Panc1 (cell line): ENCODE results near the gene GNAT2. TPM values are rescaled to one million over a fixed set of nuclear protein-coding genes. Genes with fewer than 3 reads are reported as not detected.

Experiments used
- ATAC-seq: fragments of 200-7000 bp; cut with Tn5 transposase; 2 replicates; pipeline ENCODE4 v1.9.1; 2020; ENCODE audit warnings: mild to moderate bottlenecking, moderate library complexity
- BruUV-seq: library from RNA; stranded (reverse); fragments of 400-500 nt; replicated peaks from 2 replicates; lab custom pipeline; 2021; lab: Mats Ljungman, UMichigan
- CTCF ChIA-PET: fragments of 300-600 bp; sonication (Branson Sonifier 250); formaldehyde crosslinking; loops from one replicate; lab custom pipeline; 2022; ENCODE audit warnings: antibody characterized with exemption; lab: Charles Lee
- POLR2A ChIA-PET: fragments of 300-600 bp; sonication (Branson Sonifier 250); formaldehyde crosslinking; loops from one replicate; lab custom pipeline; 2022; ENCODE audit warnings: antibody characterized with exemption; lab: Charles Lee
- DNase-seq: peaks from one replicate; pipeline ENCODE4 v3.0.0-alpha.2; 2010; ENCODE audit warnings: low read depth, low spot score
- H3K27ac ChIP-seq: 2 replicates; pipeline ENCODE4 v1.5.1; 2011; ENCODE audit warnings: mild to moderate bottlenecking, low read length, inconsistent platforms
- H3K27me3 ChIP-seq: fragments of 200-500 bp; sonication (Bioruptor generic); 2 replicates; pipeline ENCODE4 v1.6.0; 2014; ENCODE audit warnings: low read length, inconsistent platforms; ENCODE audit not compliant: control insufficient read depth, insufficient read depth
- H3K36me3 ChIP-seq: fragments of 200-500 bp; sonication (Bioruptor generic); 2 replicates; pipeline ENCODE4 v1.5.1; 2014; ENCODE audit warnings: inconsistent platforms, mild to moderate bottlenecking, low read length, moderate library complexity; ENCODE audit not compliant: control insufficient read depth, insufficient read depth
- H3K4me1 ChIP-seq: 2 replicates; pipeline ENCODE4 v1.5.1; 2011; ENCODE audit warnings: inconsistent platforms, mild to moderate bottlenecking, low read length, moderate library complexity; ENCODE audit not compliant: control insufficient read depth, insufficient read depth
- H3K4me3 ChIP-seq, 2 experiments: 2 replicates each; pipeline ENCODE4 v1.5.1; 2011 to 2012; ENCODE audit warnings: low read depth in 2 of 2, low read length in 2 of 2, mild to moderate bottlenecking in 2 of 2, inconsistent platforms in 1 of 2, moderate library complexity in 1 of 2
- H3K9me3 ChIP-seq: fragments of 200-500 bp; sonication (Bioruptor generic); 2 replicates; pipeline ENCODE4 v1.5.1; 2014; ENCODE audit warnings: low read depth, mild to moderate bottlenecking, inconsistent platforms, low read length, moderate library complexity; ENCODE audit not compliant: control insufficient read depth, insufficient read depth
- CTCF ChIP-seq: fragments of 450-650 bp; IDR thresholded peaks from 2 replicates; pipeline ENCODE4 v1.5.1; 2017; ENCODE audit warnings: mild to moderate bottlenecking
- POLR2AphosphoS5 ChIP-seq: IDR thresholded peaks from 2 replicates; pipeline ENCODE4 v1.6.1; 2012; ENCODE audit warnings: mild to moderate bottlenecking, low read depth, low read length, moderate library complexity
- REST ChIP-seq, 2 experiments: IDR thresholded peaks; 2 replicates each; pipeline ENCODE4 v1.6.1; 2011 to 2012; ENCODE audit warnings: low read depth in 2 of 2, control low read depth in 1 of 2, low read length in 1 of 2, mild to moderate bottlenecking in 1 of 2, moderate library complexity in 1 of 2; ENCODE audit not compliant: insufficient read depth in 1 of 2
- SIN3A ChIP-seq: IDR thresholded peaks from 2 replicates; pipeline ENCODE4 v1.6.1; 2012; ENCODE audit warnings: low read depth, mild to moderate bottlenecking, low read length, moderate library complexity, borderline replicate concordance; ENCODE audit not compliant: insufficient read depth
- TCF7L2 ChIP-seq: IDR thresholded peaks from 2 replicates; pipeline ENCODE4 v1.6.1; 2011; ENCODE audit warnings: mild to moderate bottlenecking, low read depth, low read length, inconsistent platforms
- in situ Hi-C: cut with HindIII; loops from 2 replicates; pipeline ENCODE4 v1.10.0; 2016; ENCODE audit warnings: low sequenced_read_pairs, low pct_unique_long_range_greater_than_20kb
- intact Hi-C: fragments of 100-400 bp; cut with micrococcal nuclease; formaldehyde crosslinking; loops from one replicate; pipeline ENCODE4 v1.10.0; 2022; ENCODE audit not compliant: unreplicated experiment
- total RNA-seq: library from RNA; stranded (reverse); gene quantifications from one replicate; pipeline ENCODE4 v1.2.1, GENCODE V29; 2021; ENCODE audit not compliant: unreplicated experiment

Gene GNAT2
- total RNA-seq, 1 experiment from 2014 or later: 0.44 TPM

- no peaks in the 10 kb centered on the region for H3K9me3 ChIP-seq
- BruUV-seq: no TSS peak
- H3K36me3 ChIP-seq: no peaks in the 10 kb centered on the region
- H3K4me3 ChIP-seq: no peak overlapping the region
- H3K27me3 ChIP-seq: no peaks in the 10 kb centered on the region
- in situ Hi-C loops: no loop called here
- DNase-seq (no peak), ATAC-seq (no peak)
- TF ChIP-seq SIN3A: no peak
- TF ChIP-seq REST (IDR thresholded peaks at IDR 0.05; ENCODE audit: insufficient read depth in 1 of 2, low read depth in 2 of 2, low read length in 1 of 2): no peak
- TF ChIP-seq TCF7L2: no peak
- no peak for TF ChIP-seq CTCF
- no peak for TF ChIP-seq POLR2AphosphoS5
- peaks cover 3% of the 10 kb centered on the region; the same call in 1 of the 2 replicates for H3K4me1 ChIP-seq
- CTCF ChIA-PET: interaction anchor here (1.0 kb wide), 1 partner anchor 61 kb away, joined by 6 read pairs; no protein-coding TSS in a partner anchor
- intact Hi-C loops: no loop called here
- no peak overlapping the region for H3K27ac ChIP-seq
- POLR2A ChIA-PET: no interaction called here
These were observed 50.1 kb downstream of the GNAT2 start for GRCh38 chr1:109569323-109569722.

- BruUV-seq: no TSS peak
- ChIA-PET CTCF (no interaction called here), POLR2A (interaction anchor here (0.6 kb wide), 1 partner anchor 53 kb away, joined by 9 read pairs; no protein-coding TSS in a partner anchor)
- intact Hi-C loops (no loop called here), in situ Hi-C loops (no loop called here)
- no peak for TF ChIP-seq SIN3A
- no peak for ATAC-seq
- Histone ChIP-seq H3K9me3 (no peaks in the 10 kb centered on the region), H3K4me1 (peaks cover 13% of the 10 kb centered on the region; the same call in 1 of the 2 replicates), H3K27ac (no peak overlapping the region), H3K36me3 (no peaks in the 10 kb centered on the region), H3K4me3 (no peak overlapping the region), H3K27me3 (no peaks in the 10 kb centered on the region)
- DNase-seq: no peak
These were observed 51.3 kb downstream of the GNAT2 start for GRCh38 chr1:109567877-109568672.

GRCh38 chr1:109566982-109567381 is 52.4 kb downstream of the GNAT2 start:
- BruUV-seq: no TSS peak
- H3K36me3 ChIP-seq: no peaks in the 10 kb centered on the region
- intact Hi-C loops (no loop called here), in situ Hi-C loops (no loop called here)
- H3K27ac ChIP-seq: no peak overlapping the region
- TF ChIP-seq POLR2AphosphoS5 (no peak), CTCF (no peak), TCF7L2 (no peak), REST (IDR thresholded peaks at IDR 0.05; ENCODE audit: insufficient read depth in 1 of 2, low read depth in 2 of 2, low read length in 1 of 2) (no peak), SIN3A (no peak)
- no peak for ATAC-seq
- CTCF ChIA-PET: no interaction called here
- no peaks in the 10 kb centered on the region for H3K9me3 ChIP-seq
- no peak overlapping the region for H3K4me3 ChIP-seq
- POLR2A ChIA-PET: no interaction called here
- H3K27me3 ChIP-seq: no peaks in the 10 kb centered on the region
- H3K4me1 ChIP-seq: peaks cover 21% of the 10 kb centered on the region; the same call in 1 of the 2 replicates
- DNase-seq: no peak
